H9 (cell line): ENCODE measurements around the gene GPR68. TPM values are rescaled to one million over a fixed set of nuclear protein-coding genes. Genes with fewer than 3 reads are reported as not detected.
"Not testable (repeated sequence)": the region's sequence is repeated elsewhere in the genome, so short reads cannot be mapped to it uniquely, and the experiment has no call there.

Experiments
- DNase-seq: peaks from one replicate; pipeline ENCODE4 v3.0.0-alpha.2; 2017
- H2AFZ ChIP-seq: one replicate; pipeline ENCODE4 v1.6.1; 2013; ENCODE audit warnings: mild to moderate bottlenecking, low read length, control low read depth, moderate library complexity
- H2AK5ac ChIP-seq: 2 replicates; pipeline ENCODE4 v1.6.1; 2013; ENCODE audit warnings: low read length, control low read depth, mixed read lengths; ENCODE audit not compliant: insufficient read length
- H2BK120ac ChIP-seq: one replicate; pipeline ENCODE4 v1.6.1; 2013; ENCODE audit warnings: low read depth, mild to moderate bottlenecking, low read length, control low read depth, inconsistent platforms; ENCODE audit not compliant: poor library complexity, severe bottlenecking
- H2BK12ac ChIP-seq: 2 replicates; pipeline ENCODE4 v1.6.1; 2013; ENCODE audit warnings: low read length, control low read depth, mixed read lengths, low read depth; ENCODE audit not compliant: insufficient read length
- H2BK15ac ChIP-seq: 2 replicates; pipeline ENCODE4 v1.6.1; 2013; ENCODE audit warnings: low read depth, low read length, control low read depth
- H2BK20ac ChIP-seq: one replicate; pipeline ENCODE4 v1.6.1; 2013; ENCODE audit warnings: low read depth, mild to moderate bottlenecking, low read length, control low read depth, inconsistent platforms; ENCODE audit not compliant: poor library complexity, severe bottlenecking
- H2BK5ac ChIP-seq: 2 replicates; pipeline ENCODE4 v1.6.1; 2013; ENCODE audit warnings: low read length, control low read depth, mixed read lengths; ENCODE audit not compliant: insufficient read length
- H3K14ac ChIP-seq: 2 replicates; pipeline ENCODE4 v1.6.1; 2013; ENCODE audit warnings: low read length, control low read depth; ENCODE audit not compliant: insufficient read depth
- H3K18ac ChIP-seq: 2 replicates; pipeline ENCODE4 v1.6.1; 2013; ENCODE audit warnings: low read depth, mild to moderate bottlenecking, mixed read lengths, low read length, control low read depth; ENCODE audit not compliant: insufficient read length
- H3K23ac ChIP-seq: 2 replicates; pipeline ENCODE4 v1.6.1; 2013; ENCODE audit warnings: low read length, control low read depth, mixed read lengths, low read depth; ENCODE audit not compliant: insufficient read length
- H3K23me2 ChIP-seq: 2 replicates; pipeline ENCODE4 v1.6.1; 2013; ENCODE audit warnings: low read depth, mild to moderate bottlenecking, mixed read lengths, low read length, control low read depth; ENCODE audit not compliant: insufficient read length, poor library complexity, severe bottlenecking
- H3K27ac ChIP-seq: 2 replicates; pipeline ENCODE4 v1.5.1; 2013; ENCODE audit warnings: low read length, control low read depth, mixed read lengths, low read depth; ENCODE audit not compliant: insufficient read length
- H3K27me3 ChIP-seq: 2 replicates; pipeline ENCODE4 v1.6.1; 2013; ENCODE audit warnings: low read length, control low read depth, inconsistent platforms; ENCODE audit not compliant: insufficient read depth
- H3K4ac ChIP-seq: 2 replicates; pipeline ENCODE4 v1.6.1; 2013; ENCODE audit warnings: low read depth, mild to moderate bottlenecking, control low read depth, inconsistent platforms, low read length, moderate library complexity
- H3K4me1 ChIP-seq: 2 replicates; pipeline ENCODE4 v1.6.1; 2013; ENCODE audit warnings: low read length, control low read depth, inconsistent platforms; ENCODE audit not compliant: insufficient read depth
- H3K4me2 ChIP-seq: 2 replicates; pipeline ENCODE4 v1.6.1; 2013; ENCODE audit warnings: low read length, control low read depth, mixed read lengths; ENCODE audit not compliant: insufficient read length, insufficient read depth
- H3K56ac ChIP-seq: 2 replicates; pipeline ENCODE4 v1.6.1; 2013; ENCODE audit warnings: low read depth, mild to moderate bottlenecking, mixed read lengths, low read length, control low read depth; ENCODE audit not compliant: insufficient read length
- H3K79me1 ChIP-seq: 2 replicates; pipeline ENCODE4 v1.6.1; 2013; ENCODE audit warnings: low read depth, mild to moderate bottlenecking, moderate library complexity, low read length, control low read depth, inconsistent platforms; ENCODE audit not compliant: insufficient read depth, poor library complexity, severe bottlenecking
- H3K79me2 ChIP-seq: 2 replicates; pipeline ENCODE4 v1.6.1; 2013; ENCODE audit warnings: low read length, control low read depth, inconsistent platforms; ENCODE audit not compliant: insufficient read depth
- H3K9ac ChIP-seq: 2 replicates; pipeline ENCODE4 v1.6.1; 2013; ENCODE audit warnings: low read length, control low read depth, mixed read lengths; ENCODE audit not compliant: insufficient read length; ENCODE audit errors: extremely low read depth
- H3K9me3 ChIP-seq: one replicate; pipeline ENCODE4 v1.6.1; 2013; ENCODE audit warnings: low read depth, low read length, inconsistent platforms; ENCODE audit not compliant: control insufficient read depth
- H3T11ph ChIP-seq: one replicate; pipeline ENCODE4 v1.6.1; 2013; ENCODE audit warnings: mild to moderate bottlenecking, low read length, control low read depth, inconsistent platforms
- H4K20me1 ChIP-seq: one replicate; pipeline ENCODE4 v1.6.1; 2013; ENCODE audit not compliant: control insufficient read depth, insufficient read length, insufficient read depth
- H4K5ac ChIP-seq: 2 replicates; pipeline ENCODE4 v1.6.1; 2013; ENCODE audit warnings: low read depth, mild to moderate bottlenecking, mixed read lengths, low read length, control low read depth; ENCODE audit not compliant: insufficient read length
- H4K8ac ChIP-seq: replicated peaks from 2 replicates; pipeline ENCODE4 v1.6.1; 2013; ENCODE audit warnings: low read length, control low read depth, mixed read lengths, low read depth; ENCODE audit not compliant: insufficient read length
- H4K91ac ChIP-seq: 2 replicates; pipeline ENCODE4 v1.6.1; 2013; ENCODE audit warnings: low read depth, mild to moderate bottlenecking, moderate library complexity, mixed read lengths, low read length, control low read depth; ENCODE audit not compliant: insufficient read length
- H3K27ac Mint-ChIP-seq, 3 experiments: 2 replicates in 2 of 3; 3 replicates in 1 of 3; pipeline ENCODE4 v1.8.0; 2020 to 2021; ENCODE audit warnings: mixed read lengths in 3 of 3, mild to moderate bottlenecking in 1 of 3, moderate library complexity in 1 of 3
- H3K27me3 Mint-ChIP-seq: 2 replicates; pipeline ENCODE4 v1.8.0; 2021; ENCODE audit warnings: low read depth, mild to moderate bottlenecking, moderate library complexity, mixed read lengths
- H3K36me3 Mint-ChIP-seq, 3 experiments: 2 replicates in 2 of 3; 3 replicates in 1 of 3; pipeline ENCODE4 v1.8.0; 2020 to 2021; ENCODE audit warnings: low read depth in 3 of 3, mixed read lengths in 3 of 3; ENCODE audit not compliant: insufficient read depth in 1 of 3
- H3K4me1 Mint-ChIP-seq, 2 experiments: 2 replicates each; pipeline ENCODE4 v1.8.0; 2020; ENCODE audit warnings: mixed read lengths in 2 of 2
- H3K4me3 Mint-ChIP-seq, 2 experiments: 2 replicates in 1 of 2; 3 replicates in 1 of 2; pipeline ENCODE4 v1.8.0; 2020 to 2021; ENCODE audit warnings: mild to moderate bottlenecking in 2 of 2, mixed read lengths in 2 of 2, moderate library complexity in 1 of 2
- H3K9me3 Mint-ChIP-seq, 2 experiments: 2 replicates in 1 of 2; 3 replicates in 1 of 2; pipeline ENCODE4 v1.8.0; 2020; ENCODE audit warnings: mild to moderate bottlenecking in 2 of 2, mixed read lengths in 2 of 2, moderate library complexity in 1 of 2
- WGBS: extraction: QIAGEN DNeasy Blood & Tissue Kit; methylation state at CpG from one replicate; pipeline ENCODE4 v1.1.7; 2013; ENCODE audit warnings: missing lambda C conversion rate, low lambda C conversion rate, mixed read lengths; ENCODE audit not compliant: insufficient read length; ENCODE audit errors: extremely low coverage; 5-methylcytosine and 5-hydroxymethylcytosine counted together
- total RNA-seq: library from RNA; stranded (reverse); gene quantifications from 2 replicates; pipeline ENCODE4 v1.2.1, GENCODE V29; 2021
- TF ChIP-seq, protein P1 (sequence below): fragments of 200-600 bp; sonication (generic); conservative IDR thresholded peaks from 3 replicates; pipeline ENCODE4 v1.8.0; 2021; ENCODE audit warnings: antibody characterized with exemption, mild to moderate bottlenecking

Gene GPR68
- total RNA-seq, 1 experiment from 2014 or later: 0.33 TPM

DNA sequence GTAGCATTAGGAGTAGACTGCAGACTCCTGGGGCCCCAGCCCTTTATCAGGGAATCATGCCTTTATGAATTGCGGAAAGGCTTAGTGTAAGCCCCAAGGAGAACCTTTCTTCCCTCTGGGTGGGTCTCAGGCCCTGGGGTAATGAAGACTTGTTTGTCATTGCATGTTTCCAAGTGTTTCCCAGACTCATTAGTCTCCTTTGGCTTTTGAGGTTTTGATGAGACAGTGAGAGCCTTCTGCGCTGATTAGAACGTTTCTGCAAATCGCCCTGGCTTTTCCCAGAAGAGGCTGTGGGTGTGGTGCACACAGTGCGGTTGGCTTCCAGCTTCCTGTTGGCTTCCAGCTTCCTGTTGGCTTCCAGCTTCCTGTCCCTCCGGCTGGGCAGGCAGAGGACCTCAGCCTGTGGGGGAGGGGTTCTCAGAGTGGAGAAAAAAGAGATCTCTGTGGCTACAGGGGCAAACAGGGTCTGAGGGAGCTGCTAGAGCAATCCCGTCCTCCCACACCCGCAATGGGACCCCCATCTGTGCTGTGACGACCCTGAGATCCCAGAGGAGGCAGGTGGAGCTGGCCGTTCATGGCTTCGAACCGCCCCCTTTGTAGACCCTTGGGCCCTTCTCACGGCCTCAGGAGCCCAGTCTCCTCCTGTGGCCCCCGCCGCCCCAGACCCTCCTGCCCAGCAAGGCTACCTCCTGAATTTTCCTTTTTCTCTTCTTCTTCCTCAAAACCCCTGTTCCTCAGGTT, 42.1 kb downstream of the GPR68 start:
- H3K56ac ChIP-seq: no peak overlapping the region
- no peak overlapping the region for H3K18ac ChIP-seq
- H2BK5ac ChIP-seq: no peak overlapping the region
- H3K4me1 Mint-ChIP-seq: peaks cover 0 to 4% of the 10 kb centered on the region in 2 experiments; a peak in 1 of 4 replicates
- H3K27me3 Mint-ChIP-seq: no peaks in the 10 kb centered on the region
- H3K36me3 Mint-ChIP-seq: peaks cover 17 to 65% (median 57%) of the 10 kb centered on the region in 3 experiments
- peaks cover 5% of the 10 kb centered on the region for H3K9me3 ChIP-seq
- H3K79me1 ChIP-seq: no peaks in the 10 kb centered on the region
- no peak overlapping the region for H3T11ph ChIP-seq
- H2AK5ac ChIP-seq: no peak overlapping the region
- TF ChIP-seq, protein P1, sequence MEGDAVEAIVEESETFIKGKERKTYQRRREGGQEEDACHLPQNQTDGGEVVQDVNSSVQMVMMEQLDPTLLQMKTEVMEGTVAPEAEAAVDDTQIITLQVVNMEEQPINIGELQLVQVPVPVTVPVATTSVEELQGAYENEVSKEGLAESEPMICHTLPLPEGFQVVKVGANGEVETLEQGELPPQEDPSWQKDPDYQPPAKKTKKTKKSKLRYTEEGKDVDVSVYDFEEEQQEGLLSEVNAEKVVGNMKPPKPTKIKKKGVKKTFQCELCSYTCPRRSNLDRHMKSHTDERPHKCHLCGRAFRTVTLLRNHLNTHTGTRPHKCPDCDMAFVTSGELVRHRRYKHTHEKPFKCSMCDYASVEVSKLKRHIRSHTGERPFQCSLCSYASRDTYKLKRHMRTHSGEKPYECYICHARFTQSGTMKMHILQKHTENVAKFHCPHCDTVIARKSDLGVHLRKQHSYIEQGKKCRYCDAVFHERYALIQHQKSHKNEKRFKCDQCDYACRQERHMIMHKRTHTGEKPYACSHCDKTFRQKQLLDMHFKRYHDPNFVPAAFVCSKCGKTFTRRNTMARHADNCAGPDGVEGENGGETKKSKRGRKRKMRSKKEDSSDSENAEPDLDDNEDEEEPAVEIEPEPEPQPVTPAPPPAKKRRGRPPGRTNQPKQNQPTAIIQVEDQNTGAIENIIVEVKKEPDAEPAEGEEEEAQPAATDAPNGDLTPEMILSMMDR: no peak
- no peaks in the 10 kb centered on the region for H3K23me2 ChIP-seq
- H2AFZ ChIP-seq: no peak overlapping the region
- H3K27ac Mint-ChIP-seq: peak overlapping the region in 2 of 3 experiments; percentile 77 to 88; a peak in 5 of 7 replicates
- no peak overlapping the region for H2BK12ac ChIP-seq
- no peak overlapping the region for H3K4me3 Mint-ChIP-seq
- H3K27me3 ChIP-seq: no peaks in the 10 kb centered on the region
- H3K4me1 ChIP-seq: no peaks in the 10 kb centered on the region
- no peaks in the 10 kb centered on the region for H3K79me2 ChIP-seq
- no peaks in the 10 kb centered on the region for H4K20me1 ChIP-seq
- no peak overlapping the region for H3K14ac ChIP-seq
- H2BK20ac ChIP-seq: no peak overlapping the region
- H4K8ac ChIP-seq: no peak overlapping the region
- no peak overlapping the region for H3K4me2 ChIP-seq
- no peak for DNase-seq
- H3K23ac ChIP-seq: no peak overlapping the region
- no peak overlapping the region for H2BK120ac ChIP-seq
- H4K91ac ChIP-seq: no peak overlapping the region
- no CpG with 5 or more reads among the region's 15 CpGs for WGBS
- H3K27ac ChIP-seq: no peak overlapping the region
- peaks cover 12 to 16% of the 10 kb centered on the region in 2 experiments for H3K9me3 Mint-ChIP-seq
- H3K4ac ChIP-seq: no peak overlapping the region
- H3K9ac ChIP-seq: no peak overlapping the region
- H2BK15ac ChIP-seq: no peak overlapping the region
- no peak overlapping the region for H4K5ac ChIP-seq

DNA sequence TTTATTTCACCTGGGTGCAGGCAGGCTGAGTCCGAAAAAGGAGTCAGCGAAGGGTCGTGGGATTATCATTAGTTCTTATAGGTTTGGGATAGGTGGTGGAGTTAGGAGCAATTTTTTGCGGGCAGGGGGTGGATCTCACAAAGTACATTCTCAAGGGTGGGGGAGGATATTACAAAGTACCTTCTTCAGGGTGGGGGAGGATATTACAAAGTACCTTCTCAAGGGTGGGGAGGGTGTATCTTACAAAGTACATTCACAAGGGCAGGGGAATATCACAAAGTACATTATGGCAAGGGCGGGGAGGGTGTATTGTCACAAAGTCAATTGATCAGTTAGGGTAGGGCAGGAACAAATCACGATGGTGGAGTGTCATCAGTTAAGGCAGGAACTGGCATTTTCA, 43.7 kb downstream of the GPR68 start:
- H4K20me1 ChIP-seq, H3K4ac ChIP-seq, H3K18ac ChIP-seq, H4K91ac ChIP-seq, H2BK120ac ChIP-seq, H3T11ph ChIP-seq, H2BK20ac ChIP-seq, H3K9ac ChIP-seq, H2AK5ac ChIP-seq, H3K27ac ChIP-seq, H3K56ac ChIP-seq, H2BK15ac ChIP-seq, H3K4me2 ChIP-seq, H3K14ac ChIP-seq, H3K79me1 ChIP-seq, H3K4me1 ChIP-seq, H4K8ac ChIP-seq, H2BK12ac ChIP-seq, H3K9me3 ChIP-seq, H3K4me3 Mint-ChIP-seq, H2AFZ ChIP-seq, H3K23ac ChIP-seq, H3K4me1 Mint-ChIP-seq, H3K79me2 ChIP-seq, H3K27me3 Mint-ChIP-seq, DNase-seq, H3K23me2 ChIP-seq, H2BK5ac ChIP-seq, H4K5ac ChIP-seq, H3K27me3 ChIP-seq: not testable (repeated sequence)
- Mint-ChIP-seq H3K36me3 (peaks cover 17 to 66% (median 65%) of the 10 kb centered on the region in 3 experiments), H3K9me3 (peaks cover 12 to 16% of the 10 kb centered on the region in 2 experiments), H3K27ac (peak overlapping the region in 1 of 3 experiments; percentile 16; a peak in 1 of 7 replicates)
- WGBS: no CpG with 5 or more reads among the region's 6 CpGs
